Choroid plexus epithelial cell (primary cell): Measurements from ENCODE around the gene TXNL4B.

Experiments
- DNase-seq: peaks from one replicate; pipeline ENCODE4 v3.0.0-alpha.2; 2010; ENCODE audit warnings: low read depth
- H3K4me3 ChIP-seq: 2 replicates; pipeline ENCODE4 v1.5.1; 2011; ENCODE audit warnings: low read depth, mild to moderate bottlenecking, control low read depth, low read length, moderate library complexity
- TF ChIP-seq, protein P1 (sequence below): conservative IDR thresholded peaks from 2 replicates; pipeline ENCODE4 v1.5.1; 2011; ENCODE audit warnings: low read depth, mild to moderate bottlenecking, control low read depth, inconsistent platforms, low read length, moderate library complexity

TXNL4B gene

DNA sequence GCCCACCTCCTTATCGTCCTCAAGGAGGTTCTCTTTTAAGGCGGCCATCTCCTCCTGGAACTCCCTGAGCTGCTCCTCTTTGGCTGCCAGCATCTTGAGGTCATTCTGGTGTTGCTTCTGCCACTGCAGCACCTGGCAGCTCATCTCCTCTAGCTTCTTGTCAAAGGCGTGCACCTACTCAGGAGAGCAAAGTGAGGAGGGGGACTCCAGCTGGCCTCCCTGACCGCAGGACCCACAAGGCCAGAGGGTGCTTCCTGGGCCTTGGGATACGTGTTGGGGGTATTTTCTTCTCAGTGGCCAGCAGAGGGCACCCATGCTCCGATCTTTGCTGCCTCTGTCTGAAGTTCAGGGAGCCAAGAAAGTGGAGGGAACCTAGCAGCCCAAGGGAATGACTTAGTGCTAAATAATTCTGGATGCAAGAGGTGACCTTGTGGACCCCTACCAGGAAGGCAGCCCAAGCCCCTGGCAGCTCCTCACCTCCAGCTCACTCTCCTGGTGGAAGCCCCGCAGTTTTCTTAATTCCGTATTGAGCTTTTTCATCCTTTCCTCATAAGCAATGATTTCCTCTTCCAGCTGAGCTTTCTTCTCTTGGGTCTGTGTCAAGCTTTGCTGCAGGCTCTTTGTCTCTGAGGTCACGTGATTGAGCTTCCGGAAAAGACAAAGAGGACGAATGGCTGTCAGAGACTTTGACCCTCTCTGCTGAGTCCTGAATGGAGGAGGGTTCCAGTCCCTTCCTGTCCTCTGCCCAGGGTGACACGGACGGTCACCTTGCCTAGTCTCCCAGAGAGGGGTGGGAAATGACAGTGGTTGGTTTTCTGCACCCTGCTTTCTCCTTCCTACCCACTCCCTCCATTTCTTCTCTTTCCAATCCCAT is 31.6 kb upstream of the TXNL4B start:
- no peak overlapping the region for H3K4me3 ChIP-seq
- DNase-seq: peak; percentile 86
- TF ChIP-seq, protein P1, sequence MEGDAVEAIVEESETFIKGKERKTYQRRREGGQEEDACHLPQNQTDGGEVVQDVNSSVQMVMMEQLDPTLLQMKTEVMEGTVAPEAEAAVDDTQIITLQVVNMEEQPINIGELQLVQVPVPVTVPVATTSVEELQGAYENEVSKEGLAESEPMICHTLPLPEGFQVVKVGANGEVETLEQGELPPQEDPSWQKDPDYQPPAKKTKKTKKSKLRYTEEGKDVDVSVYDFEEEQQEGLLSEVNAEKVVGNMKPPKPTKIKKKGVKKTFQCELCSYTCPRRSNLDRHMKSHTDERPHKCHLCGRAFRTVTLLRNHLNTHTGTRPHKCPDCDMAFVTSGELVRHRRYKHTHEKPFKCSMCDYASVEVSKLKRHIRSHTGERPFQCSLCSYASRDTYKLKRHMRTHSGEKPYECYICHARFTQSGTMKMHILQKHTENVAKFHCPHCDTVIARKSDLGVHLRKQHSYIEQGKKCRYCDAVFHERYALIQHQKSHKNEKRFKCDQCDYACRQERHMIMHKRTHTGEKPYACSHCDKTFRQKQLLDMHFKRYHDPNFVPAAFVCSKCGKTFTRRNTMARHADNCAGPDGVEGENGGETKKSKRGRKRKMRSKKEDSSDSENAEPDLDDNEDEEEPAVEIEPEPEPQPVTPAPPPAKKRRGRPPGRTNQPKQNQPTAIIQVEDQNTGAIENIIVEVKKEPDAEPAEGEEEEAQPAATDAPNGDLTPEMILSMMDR: peak; percentile 88

- TF ChIP-seq, protein P1: no peak
- DNase-seq: no peak
- no peak overlapping the region for H3K4me3 ChIP-seq
Measured at GRCh38 chr16:72124148-72124547, 30.7 kb upstream of the TXNL4B start.

DNA sequence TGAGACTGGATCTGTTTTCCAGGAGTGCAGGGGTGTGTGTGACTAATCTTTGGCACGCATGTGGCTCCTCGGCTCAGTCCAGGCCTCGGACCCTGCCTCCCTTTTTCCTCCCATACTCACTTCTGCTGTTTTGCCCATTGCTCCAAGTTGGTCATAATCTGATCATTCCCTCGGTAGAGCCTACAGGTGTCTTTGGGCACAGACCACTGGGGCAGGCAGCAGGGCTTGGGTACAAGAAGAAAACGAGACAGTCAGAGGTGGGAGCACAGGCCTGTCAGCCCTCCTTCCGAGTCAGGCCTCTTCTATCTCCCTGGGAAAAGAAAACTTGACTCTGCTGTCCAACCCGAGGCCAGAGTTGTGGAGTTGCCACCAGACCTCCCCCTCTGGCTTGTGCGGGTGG is 30.0 kb upstream of the TXNL4B start:
- no peak for DNase-seq
- TF ChIP-seq, protein P1: no peak
- no peak overlapping the region for H3K4me3 ChIP-seq

- no peak overlapping the region for H3K4me3 ChIP-seq
- no peak for DNase-seq
- TF ChIP-seq, protein P1: no peak
Measured at GRCh38 chr16:72122916-72123315, 29.5 kb upstream of the TXNL4B start.

GRCh38 chr16:72122308-72122707 is 28.9 kb upstream of the TXNL4B start:
- TF ChIP-seq, protein P1: no peak
- H3K4me3 ChIP-seq: no peak overlapping the region

DNA sequence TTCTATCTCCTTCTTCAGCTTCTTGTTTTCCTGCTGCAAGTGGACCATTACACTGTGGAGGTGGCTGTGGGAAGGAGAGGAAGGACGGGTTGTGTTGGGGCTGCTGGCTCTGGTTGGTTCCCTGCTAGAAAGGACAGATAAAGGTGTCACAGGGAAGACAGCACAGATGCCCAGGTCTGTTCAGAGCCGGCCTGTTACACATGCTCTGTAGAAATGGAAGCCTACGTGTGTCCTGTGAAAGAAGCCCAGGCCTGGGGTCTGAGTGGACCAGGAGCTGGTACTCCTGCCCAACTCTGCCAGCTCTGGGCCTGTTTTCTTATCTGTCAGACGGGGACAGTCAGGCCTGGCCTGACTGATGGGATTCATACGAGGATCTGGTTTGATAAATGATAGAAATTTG is 26.6 kb upstream of the TXNL4B start:
- H3K4me3 ChIP-seq: no peak overlapping the region
- DNase-seq: no peak
- TF ChIP-seq, protein P1: no peak

More at GRCh38 chr16:72122308-72122707, 28.9 kb upstream of the TXNL4B start:
- DNase-seq: no peak

DNA sequence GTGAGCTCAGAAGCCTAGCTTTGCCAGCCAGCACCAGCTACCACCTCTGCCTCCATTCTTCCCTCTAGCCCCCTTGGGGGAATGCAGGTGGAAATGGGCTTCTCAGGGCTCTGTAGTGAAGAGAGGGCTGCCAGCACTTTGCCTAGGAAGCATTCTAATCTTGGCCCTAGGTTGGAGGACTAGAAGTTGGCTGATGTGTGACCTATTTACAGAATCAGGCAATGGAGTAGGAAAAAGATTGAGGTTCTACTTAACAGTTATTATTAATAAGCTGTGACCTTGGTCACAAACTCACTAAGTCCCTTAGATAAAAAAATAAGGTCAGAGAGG is 20.2 kb upstream of the TXNL4B start:
- DNase-seq: no peak
- no peak overlapping the region for H3K4me3 ChIP-seq
- TF ChIP-seq, protein P1: no peak
